ENCODE measurements around the gene DNTTIP2.

GRCh38 chr1:93904228-93904627 is 25.2 kb upstream of the DNTTIP2 start:
- no peak for TF ChIP-seq CTCF (IDR thresholded peaks at IDR 0.05)
- no peak for TF ChIP-seq POLR2A (IDR thresholded peaks at IDR 0.05)

Data from Peyer's patch (tissue), 4 donors.